WI38 (cell line): ENCODE measurements around the gene ATP13A2.

Experiments used
- H3K4me3 ChIP-seq: 2 replicates; pipeline ENCODE4 v1.5.1; 2011; ENCODE audit warnings: low read depth, mild to moderate bottlenecking, control low read depth, low read length
- CTCF ChIP-seq: IDR thresholded peaks from 2 replicates; pipeline ENCODE4 v1.5.1; 2012; ENCODE audit warnings: low read depth, mild to moderate bottlenecking, control low read depth, low read length

Gene ATP13A2

GRCh38 chr1:16973215-16973614, 38.5 kb downstream of the ATP13A2 start:
- no peak for TF ChIP-seq CTCF

GRCh38 chr1:16972189-16972895, 39.4 kb downstream of the ATP13A2 start:
- no peak overlapping the region for H3K4me3 ChIP-seq
- no peak for TF ChIP-seq CTCF

More at GRCh38 chr1:16973215-16973614, 38.5 kb downstream of the ATP13A2 start:
- H3K4me3 ChIP-seq: no peak overlapping the region

GRCh38 chr1:16971341-16972188, 40.2 kb downstream of the ATP13A2 start:
- no peak for TF ChIP-seq CTCF
- no peak overlapping the region for H3K4me3 ChIP-seq

- no peak for TF ChIP-seq CTCF
- H3K4me3 ChIP-seq: no peak overlapping the region
These were observed 41.4 kb downstream of the ATP13A2 start for GRCh38 chr1:16970132-16970910.

GRCh38 chr1:16969651-16970050, 42.1 kb downstream of the ATP13A2 start:
- no peak for TF ChIP-seq CTCF

GRCh38 chr1:16969057-16969611, 42.6 kb downstream of the ATP13A2 start:
- H3K4me3 ChIP-seq: no peak overlapping the region
- no peak for TF ChIP-seq CTCF

More at GRCh38 chr1:16969651-16970050, 42.1 kb downstream of the ATP13A2 start:
- no peak overlapping the region for H3K4me3 ChIP-seq
